ENCODE data around the gene LRRC75A. TPM values are rescaled to one million over a fixed set of nuclear protein-coding genes. Genes with fewer than 3 reads are reported as not detected.

LRRC75A gene
- total and polyA plus RNA-seq, 2 of the 13 experiments (the other 11 are each of a cell fraction or from before 2014, with no cell fraction given): 0.03 TPM; not detected in 1

DNA sequence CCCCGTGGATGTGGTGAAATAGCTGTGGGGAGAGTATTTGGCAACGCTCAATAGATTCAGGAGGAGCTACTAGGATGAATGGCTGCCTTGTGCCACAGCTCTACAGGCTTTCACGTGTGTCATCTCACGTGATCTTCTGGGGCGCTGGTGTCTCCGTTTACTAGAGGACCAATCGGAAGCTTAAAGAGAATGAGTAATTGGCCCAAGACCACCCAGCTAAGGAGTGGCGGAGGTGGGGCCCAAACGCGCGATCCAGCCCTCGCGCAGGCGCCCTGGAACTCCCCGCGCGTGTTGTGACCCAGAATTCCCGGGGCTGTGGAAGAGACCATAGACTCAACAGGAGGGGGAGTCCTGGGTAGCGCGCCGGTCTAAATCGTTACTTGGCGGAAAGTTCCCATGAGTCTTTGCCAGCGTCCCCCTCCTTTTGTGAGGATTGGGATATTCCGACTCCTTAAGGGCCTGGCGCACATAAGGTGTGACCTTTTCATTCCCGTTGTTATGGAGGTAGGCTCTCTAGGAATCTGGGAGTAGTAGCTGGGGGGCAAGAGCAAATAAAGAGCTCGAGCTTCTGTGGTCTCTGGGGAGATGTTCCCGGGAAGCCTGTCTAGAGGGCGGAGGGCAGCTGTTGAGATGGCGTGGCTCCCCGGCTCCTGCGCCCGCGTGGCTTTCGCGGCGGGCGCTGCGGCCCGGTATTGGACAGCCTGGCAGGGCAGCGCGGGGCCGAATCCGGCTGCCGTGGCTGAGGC, 53.3 kb downstream of the LRRC75A start (continued):
- no peak; the same call in 1 of the 2 replicates for TF ChIP-seq FOXJ3 (CRISPR knock-in tag; IDR thresholded peaks at IDR 0.05; ENCODE audit: borderline replicate concordance)
- TF ChIP-seq, protein P1, sequence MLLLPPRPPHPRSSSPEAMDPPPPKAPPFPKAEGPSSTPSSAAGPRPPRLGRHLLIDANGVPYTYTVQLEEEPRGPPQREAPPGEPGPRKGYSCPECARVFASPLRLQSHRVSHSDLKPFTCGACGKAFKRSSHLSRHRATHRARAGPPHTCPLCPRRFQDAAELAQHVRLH (CRISPR knock-in tag; IDR thresholded peaks at IDR 0.05; ENCODE audit: borderline replicate concordance, low read depth): peak; percentile 81; the same call in 1 of the 2 replicates
- TF ChIP-seq, protein P2, sequence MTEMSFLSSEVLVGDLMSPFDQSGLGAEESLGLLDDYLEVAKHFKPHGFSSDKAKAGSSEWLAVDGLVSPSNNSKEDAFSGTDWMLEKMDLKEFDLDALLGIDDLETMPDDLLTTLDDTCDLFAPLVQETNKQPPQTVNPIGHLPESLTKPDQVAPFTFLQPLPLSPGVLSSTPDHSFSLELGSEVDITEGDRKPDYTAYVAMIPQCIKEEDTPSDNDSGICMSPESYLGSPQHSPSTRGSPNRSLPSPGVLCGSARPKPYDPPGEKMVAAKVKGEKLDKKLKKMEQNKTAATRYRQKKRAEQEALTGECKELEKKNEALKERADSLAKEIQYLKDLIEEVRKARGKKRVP (CRISPR knock-in tag; IDR thresholded peaks at IDR 0.05): no peak
- TF ChIP-seq, protein P3, sequence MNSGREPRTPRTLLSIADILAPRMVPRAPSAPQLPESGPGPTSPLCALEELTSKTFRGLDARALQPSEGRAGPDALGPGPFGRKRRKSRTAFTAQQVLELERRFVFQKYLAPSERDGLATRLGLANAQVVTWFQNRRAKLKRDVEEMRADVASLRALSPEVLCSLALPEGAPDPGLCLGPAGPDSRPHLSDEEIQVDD (CRISPR knock-in tag; IDR thresholded peaks at IDR 0.05; ENCODE audit: borderline replicate concordance): no peak
- TF ChIP-seq ZNF567 (CRISPR knock-in tag; IDR thresholded peaks at IDR 0.05; ENCODE audit: borderline replicate concordance): no peak; the same call in 1 of the 2 replicates
- no peak for TF ChIP-seq SOX13 (IDR thresholded peaks at IDR 0.05)
- TF ChIP-seq SOX13 (CRISPR knock-in tag; conservative IDR thresholded peaks at IDR 0.05 in 1 of 2, IDR thresholded peaks at IDR 0.05 in 1 of 2): peak in 1 of 2 experiments; percentile 34; a peak in 3 of 4 replicates
- TF ChIP-seq, protein P4, sequence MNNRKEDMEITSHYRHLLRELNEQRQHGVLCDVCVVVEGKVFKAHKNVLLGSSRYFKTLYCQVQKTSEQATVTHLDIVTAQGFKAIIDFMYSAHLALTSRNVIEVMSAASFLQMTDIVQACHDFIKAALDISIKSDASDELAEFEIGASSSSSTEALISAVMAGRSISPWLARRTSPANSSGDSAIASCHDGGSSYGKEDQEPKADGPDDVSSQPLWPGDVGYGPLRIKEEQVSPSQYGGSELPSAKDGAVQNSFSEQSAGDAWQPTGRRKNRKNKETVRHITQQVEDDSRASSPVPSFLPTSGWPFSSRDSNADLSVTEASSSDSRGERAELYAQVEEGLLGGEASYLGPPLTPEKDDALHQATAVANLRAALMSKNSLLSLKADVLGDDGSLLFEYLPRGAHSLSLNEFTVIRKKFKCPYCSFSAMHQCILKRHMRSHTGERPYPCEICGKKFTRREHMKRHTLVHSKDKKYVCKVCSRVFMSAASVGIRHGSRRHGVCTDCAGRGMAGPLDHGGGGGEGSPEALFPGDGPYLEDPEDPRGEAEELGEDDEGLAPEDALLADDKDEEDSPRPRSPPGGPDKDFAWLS (CRISPR knock-in tag; IDR thresholded peaks at IDR 0.05; ENCODE audit: borderline replicate concordance): no peak
- TF ChIP-seq ZMYM2 (CRISPR knock-in tag; IDR thresholded peaks at IDR 0.05): no peak
- no peak for TF ChIP-seq JUNB (CRISPR knock-in tag; IDR thresholded peaks at IDR 0.05; ENCODE audit: borderline replicate concordance)
- TF ChIP-seq ZNF672 (CRISPR knock-in tag; IDR thresholded peaks at IDR 0.05): no peak
- peak; percentile 59 for TF ChIP-seq SKI (IDR thresholded peaks at IDR 0.05; ENCODE audit: partially characterized antibody)
- TF ChIP-seq ZNF329 (CRISPR knock-in tag; IDR thresholded peaks at IDR 0.05; ENCODE audit: low read depth): peak; percentile 28; the same call in 1 of the 2 replicates
- no peak for TF ChIP-seq HOXA9 (CRISPR knock-in tag; IDR thresholded peaks at IDR 0.05; ENCODE audit: borderline replicate concordance)
- TF ChIP-seq ZNF34 (CRISPR knock-in tag; IDR thresholded peaks at IDR 0.05; ENCODE audit: borderline replicate concordance): no peak
- TF ChIP-seq CCDC6 (CRISPR knock-in tag; IDR thresholded peaks at IDR 0.05): peak; percentile 81; the same call in 1 of the 2 replicates
- TF ChIP-seq THAP11 (CRISPR knock-in tag; IDR thresholded peaks at IDR 0.05): peak; percentile 87
- TF ChIP-seq ZNF678 (CRISPR knock-in tag; IDR thresholded peaks at IDR 0.05): peak; percentile 63; the same call in 1 of the 2 replicates
- peak; percentile 38; the same call in 1 of the 2 replicates for TF ChIP-seq ZNF232 (CRISPR knock-in tag; IDR thresholded peaks at IDR 0.05; ENCODE audit: borderline replicate concordance)
- TF ChIP-seq RBFOX2 (IDR thresholded peaks at IDR 0.05; ENCODE audit: low read depth, low read length): peak; percentile 100
- TF ChIP-seq, protein P5, sequence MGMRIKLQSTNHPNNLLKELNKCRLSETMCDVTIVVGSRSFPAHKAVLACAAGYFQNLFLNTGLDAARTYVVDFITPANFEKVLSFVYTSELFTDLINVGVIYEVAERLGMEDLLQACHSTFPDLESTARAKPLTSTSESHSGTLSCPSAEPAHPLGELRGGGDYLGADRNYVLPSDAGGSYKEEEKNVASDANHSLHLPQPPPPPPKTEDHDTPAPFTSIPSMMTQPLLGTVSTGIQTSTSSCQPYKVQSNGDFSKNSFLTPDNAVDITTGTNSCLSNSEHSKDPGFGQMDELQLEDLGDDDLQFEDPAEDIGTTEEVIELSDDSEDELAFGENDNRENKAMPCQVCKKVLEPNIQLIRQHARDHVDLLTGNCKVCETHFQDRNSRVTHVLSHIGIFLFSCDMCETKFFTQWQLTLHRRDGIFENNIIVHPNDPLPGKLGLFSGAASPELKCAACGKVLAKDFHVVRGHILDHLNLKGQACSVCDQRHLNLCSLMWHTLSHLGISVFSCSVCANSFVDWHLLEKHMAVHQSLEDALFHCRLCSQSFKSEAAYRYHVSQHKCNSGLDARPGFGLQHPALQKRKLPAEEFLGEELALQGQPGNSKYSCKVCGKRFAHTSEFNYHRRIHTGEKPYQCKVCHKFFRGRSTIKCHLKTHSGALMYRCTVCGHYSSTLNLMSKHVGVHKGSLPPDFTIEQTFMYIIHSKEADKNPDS (CRISPR knock-in tag; IDR thresholded peaks at IDR 0.05): peak; percentile 73; the same call in 1 of the 2 replicates
- TF ChIP-seq ZNF33A (CRISPR knock-in tag; IDR thresholded peaks at IDR 0.05; ENCODE audit: borderline replicate concordance): no peak
